ENCODE measurements around the gene DNAJC3. TPM values are rescaled to one million over a fixed set of nuclear protein-coding genes. Genes with fewer than 3 reads are reported as not detected.

DNAJC3 gene
- polyA plus RNA-seq, 1 of the 3 experiments (the other 2 are of a cell fraction), result 5.8 TPM

- Histone ChIP-seq H3K9me3 (no peaks in the 10 kb centered on the region), H3K9me2 (no peaks in the 10 kb centered on the region), H3F3A (replicated peaks; ENCODE audit: insufficient read depth) (no peaks in the 10 kb centered on the region), H4K20me1 (ENCODE audit: insufficient read depth) (no peaks in the 10 kb centered on the region), H3K36me3 (replicated peaks in 1 of 2; ENCODE audit: control insufficient read depth in 1 of 2, insufficient read depth in 2 of 2, low read length in 1 of 2) (peaks cover 4 to 25% of the 10 kb centered on the region in 2 experiments), H3K79me2 (ENCODE audit: insufficient read depth) (no peaks in the 10 kb centered on the region), H3K4me2 (no peak overlapping the region), H3K4me1 (ENCODE audit: control insufficient read depth in 1 of 2, insufficient read depth in 2 of 2, low read depth in 1 of 2, low read length in 1 of 2) (no peaks in the 10 kb centered on the region), H3K27me3 (ENCODE audit: insufficient read depth) (no peaks in the 10 kb centered on the region), H3K9ac (no peak overlapping the region), H2AFZ (ENCODE audit: low read depth) (no peak overlapping the region), H3K4me3 (ENCODE audit: low read depth in 2 of 2, low read length in 1 of 2) (no peak overlapping the region), H3K27ac (ENCODE audit: low read depth in 2 of 2, low read length in 1 of 2) (no peak overlapping the region)
- TF ChIP-seq USF2 (IDR thresholded peaks at IDR 0.05; ENCODE audit: borderline replicate concordance, low read depth, low read length), result no peak
- no peak for TF ChIP-seq RFX5 (IDR thresholded peaks at IDR 0.05; ENCODE audit: low read length)
- no peak for TF ChIP-seq TCF12 (IDR thresholded peaks at IDR 0.05)
- no peak for TF ChIP-seq REST (IDR thresholded peaks at IDR 0.05; ENCODE audit: low read depth, low read length)
- no peak for TF ChIP-seq CHD2 (IDR thresholded peaks at IDR 0.05; ENCODE audit: low read length, partially characterized antibody)
- TF ChIP-seq TEAD4 (IDR thresholded peaks at IDR 0.05; ENCODE audit: borderline replicate concordance, insufficient read depth), result no peak
- TF ChIP-seq RXRA (IDR thresholded peaks at IDR 0.05; ENCODE audit: borderline replicate concordance, low read depth), result no peak
- no peak for TF ChIP-seq NFIC (IDR thresholded peaks at IDR 0.05; ENCODE audit: borderline replicate concordance)
- TF ChIP-seq MAX (IDR thresholded peaks at IDR 0.05; ENCODE audit: low read depth), result no peak
- no peak for TF ChIP-seq YY1 (IDR thresholded peaks at IDR 0.05; ENCODE audit: low read depth)
- TF ChIP-seq EZH2phosphoT487 (IDR thresholded peaks at IDR 0.05; ENCODE audit: borderline replicate concordance, low read depth), result no peak
- TF ChIP-seq TAF1 (IDR thresholded peaks at IDR 0.05; ENCODE audit: borderline replicate concordance, low read depth, low read length), result no peak
- no peak for TF ChIP-seq NRF1 (IDR thresholded peaks at IDR 0.05; ENCODE audit: low read depth, low read length)
- no peak for TF ChIP-seq PBX3 (IDR thresholded peaks at IDR 0.05)
- TF ChIP-seq MEF2A (IDR thresholded peaks at IDR 0.05; ENCODE audit: borderline replicate concordance, low read depth), result no peak
- TF ChIP-seq MXI1 (IDR thresholded peaks at IDR 0.05; ENCODE audit: low read depth, low read length), result no peak
- TF ChIP-seq GABPA (IDR thresholded peaks at IDR 0.05; ENCODE audit: low read depth), result no peak
- no peak for TF ChIP-seq IRF3 (IDR thresholded peaks at IDR 0.05; ENCODE audit: low read depth, low read length)
- no peak for TF ChIP-seq EP300 (IDR thresholded peaks at IDR 0.05; ENCODE audit: borderline replicate concordance in 1 of 2, low read depth in 1 of 2, low read length in 1 of 2)
- no peak for DNase-seq
- ChIA-PET CTCF (no interaction called here), POLR2A (no interaction called here)
- 100% methylated on average over 1 of the region's 1 CpG for WGBS (ENCODE audit: low lambda C conversion rate)
These were observed 137.6 kb downstream of the DNAJC3 start for GRCh38 chr13:95814495-95814894.
